Adrenal gland (tissue), 12 donors: ENCODE data around the gene KDSR. TPM values are rescaled to one million over a fixed set of nuclear protein-coding genes. Genes with fewer than 3 reads are reported as not detected.

Experiments used
- DNase-seq, 7 donors: peaks; one replicate each; pipeline ENCODE4 v3.0.0-alpha.2; 2019 to 2020
- H3K27ac ChIP-seq, 5 donors: fragments of 200-600 bp; sonication (generic) in 4 of 5; 1 replicate in 3 of 5; 2 replicates in 2 of 5; pipeline versions ENCODE4 v1.5.1 to v1.8.0; 2016 to 2020; ENCODE audit warnings: mild to moderate bottlenecking in 1 of 5
- H3K27me3 ChIP-seq: fragments of 200-600 bp; 2 replicates; pipeline ENCODE4 v1.8.0; 2021
- H3K36me3 ChIP-seq, 2 donors: fragments of 200-600 bp; replicated peaks in 1 of 2; 1 replicate in 1 of 2; 2 replicates in 1 of 2; pipeline versions ENCODE4 v1.5.1 to v1.8.0; 2018 to 2022
- H3K4me1 ChIP-seq, 2 donors: fragments of 200-600 bp; replicated peaks in 1 of 2; 1 replicate in 1 of 2; 2 replicates in 1 of 2; pipeline versions ENCODE4 v1.5.1 to v1.8.0; 2018 to 2021
- H3K4me3 ChIP-seq, 4 donors: fragments of 200-600 bp; sonication (generic) in 3 of 4; one replicate each; pipeline ENCODE4 v1.5.1; 2016 to 2018
- H3K9me3 ChIP-seq, 3 donors: fragments of 200-600 bp; sonication (generic) in 1 of 3; replicated peaks in 1 of 3; 1 replicate in 2 of 3; 2 replicates in 1 of 3; pipeline versions ENCODE4 v1.5.1 to v1.8.0; 2016 to 2021
- POLR2A ChIP-seq, 2 donors: fragments of 450-650 bp; IDR thresholded peaks; one replicate each; pipeline ENCODE4 v1.6.1; 2017; ENCODE audit warnings: antibody characterized with exemption in 2 of 2, mild to moderate bottlenecking in 2 of 2, moderate library complexity in 1 of 2
- WGBS, 4 donors: extraction: QIAGEN DNeasy Blood & Tissue Kit in 2 of 4; methylation state at CpG; one replicate each; pipeline versions ENCODE4 v1.1.5 to v1.1.7; 2013 to 2017; 5-methylcytosine and 5-hydroxymethylcytosine counted together
- intact Hi-C, 2 donors: fragments of 100-400 bp; cut with DNase I; formaldehyde crosslinking; loops; one replicate each; pipeline versions ENCODE4 v1.14.1 to v1.15.0; 2022 to 2023
- polyA plus RNA-seq, 3 donors: library from polyadenylated mRNA; stranded (reverse); fragments of 200-250 nt in 2 of 3; fragments of 350-450 nt in 1 of 3; fragmentation: Illumina TruSeq in 1 of 3; extraction: RNeasy Lipid Tissue Mini Kit (QIAGEN cat#74804) in 1 of 3; gene quantifications; one replicate each; pipeline ENCODE4 v1.2.3, GENCODE V29; 2013 to 2014
- total RNA-seq, 9 donors: library from RNA; depleted of rRNA in 4 of 9; stranded (reverse); fragments of >200 nt in 4 of 9; fragments of 120-200 nt in 1 of 9; fragmentation: NEBNext Ultra II Directional in 1 of 9; extraction: Animal tissue kit (Norgen Biotek cat#: 25700) in 1 of 9; gene quantifications; one replicate each; pipeline versions ENCODE4 v1.1.0 to v1.2.4, GENCODE V29; 2013 to 2023
- TF ChIP-seq, protein P1 (sequence below), 6 experiments: fragments of 450-650 bp in 4 of 6; fragments of 200-600 bp in 2 of 6; sonication (generic) in 1 of 6; IDR thresholded peaks; 1 replicate in 5 of 6; 2 replicates in 1 of 6; pipeline versions ENCODE4 v1.5.1 to v1.8.0; 2016 to 2021; ENCODE audit warnings: antibody characterized with exemption in 6 of 6, mild to moderate bottlenecking in 2 of 6, moderate library complexity in 1 of 6
- donor health status: healthy with polysubstance abuse.
- donor health status: Bipolar disorder and iron deficiency.
- donor health status: DM: yes; HTN: yes; CAD: no.
- donor health status: DM: no; HTN: no; CAD: no.
- donor health status: DM: no; HTN: no; CAD: no.
- donor health status: DM: yes; HTN: yes; CAD: no.

KDSR gene
- total and polyA plus RNA-seq, 12 donors, result 8.2 to 102 (median 50.4) TPM

DNA sequence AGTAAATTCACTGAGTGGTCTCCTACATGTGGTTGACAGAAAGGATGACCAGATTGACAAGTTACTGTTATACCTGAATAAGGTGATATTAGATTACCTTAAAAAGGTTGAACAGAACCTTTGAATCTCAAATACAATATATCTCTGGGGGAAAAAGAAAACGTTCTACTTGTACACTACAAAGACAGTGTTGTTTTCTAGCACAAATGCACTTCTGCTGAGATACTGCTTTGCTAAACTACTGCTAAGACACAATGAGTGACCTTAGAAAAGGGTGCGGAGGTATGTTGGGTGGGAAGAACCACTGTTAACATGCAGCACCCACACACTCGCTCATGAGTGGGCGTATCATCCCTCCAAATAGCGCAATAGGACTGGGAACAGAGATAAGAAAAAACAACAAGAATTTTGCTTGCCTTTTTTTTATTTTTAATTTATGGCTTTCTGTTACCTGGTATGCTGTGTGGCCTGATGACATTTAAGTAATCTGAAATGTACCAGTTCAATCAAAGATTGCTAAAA is 53.5 kb downstream of the KDSR start:
- intact Hi-C loops, result no loop called here
- Histone ChIP-seq H3K4me3 (no peak overlapping the region), H3K36me3 (no peaks in the 10 kb centered on the region), H3K27me3 (peaks cover 4% of the 10 kb centered on the region), H3K9me3 (no peaks in the 10 kb centered on the region), H3K27ac (no peak overlapping the region), H3K4me1 (no peaks in the 10 kb centered on the region)
- TF ChIP-seq, protein P1, sequence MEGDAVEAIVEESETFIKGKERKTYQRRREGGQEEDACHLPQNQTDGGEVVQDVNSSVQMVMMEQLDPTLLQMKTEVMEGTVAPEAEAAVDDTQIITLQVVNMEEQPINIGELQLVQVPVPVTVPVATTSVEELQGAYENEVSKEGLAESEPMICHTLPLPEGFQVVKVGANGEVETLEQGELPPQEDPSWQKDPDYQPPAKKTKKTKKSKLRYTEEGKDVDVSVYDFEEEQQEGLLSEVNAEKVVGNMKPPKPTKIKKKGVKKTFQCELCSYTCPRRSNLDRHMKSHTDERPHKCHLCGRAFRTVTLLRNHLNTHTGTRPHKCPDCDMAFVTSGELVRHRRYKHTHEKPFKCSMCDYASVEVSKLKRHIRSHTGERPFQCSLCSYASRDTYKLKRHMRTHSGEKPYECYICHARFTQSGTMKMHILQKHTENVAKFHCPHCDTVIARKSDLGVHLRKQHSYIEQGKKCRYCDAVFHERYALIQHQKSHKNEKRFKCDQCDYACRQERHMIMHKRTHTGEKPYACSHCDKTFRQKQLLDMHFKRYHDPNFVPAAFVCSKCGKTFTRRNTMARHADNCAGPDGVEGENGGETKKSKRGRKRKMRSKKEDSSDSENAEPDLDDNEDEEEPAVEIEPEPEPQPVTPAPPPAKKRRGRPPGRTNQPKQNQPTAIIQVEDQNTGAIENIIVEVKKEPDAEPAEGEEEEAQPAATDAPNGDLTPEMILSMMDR (IDR thresholded peaks at IDR 0.05), result no peak
- no peak for TF ChIP-seq POLR2A (IDR thresholded peaks at IDR 0.05)
- no peak for DNase-seq
- WGBS, 4 donors, result 67 to 80% (median 73%) methylated on average over 5 of the region's 5 CpGs

DNA sequence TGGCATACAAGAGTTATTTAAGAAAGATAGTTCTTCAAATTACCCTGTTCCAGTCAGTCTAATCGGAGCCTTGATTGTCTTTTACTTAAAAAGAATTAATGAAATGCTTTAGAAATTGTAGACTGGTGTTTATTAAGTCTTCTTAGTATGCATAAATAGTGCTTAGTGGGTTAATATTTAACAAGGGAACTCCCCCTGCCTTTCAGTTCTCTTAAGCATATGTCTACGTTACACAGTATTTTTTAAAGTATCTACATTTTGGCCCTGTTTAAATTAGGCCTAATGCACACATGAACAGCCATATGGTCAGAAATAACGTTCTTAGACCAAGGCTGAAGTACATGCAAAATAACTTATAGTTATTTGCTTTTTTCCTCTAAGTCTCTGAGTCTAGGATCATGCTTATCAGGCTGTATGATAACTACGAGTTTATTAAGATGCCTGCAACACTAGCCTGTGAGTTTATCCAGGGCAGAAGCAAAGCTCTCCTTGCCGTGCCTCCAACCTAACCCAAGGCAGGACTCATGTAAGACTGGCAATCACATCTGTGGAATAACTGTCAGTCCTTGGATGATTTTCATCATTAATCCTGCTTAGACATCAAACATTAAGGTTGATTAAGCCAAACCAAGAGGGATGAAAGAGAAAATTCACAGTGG is 54.1 kb downstream of the KDSR start:
- 76 to 81% (median 78%) methylated on average over 5 of the region's 5 CpGs for WGBS, 4 donors
- no peak for TF ChIP-seq POLR2A (IDR thresholded peaks at IDR 0.05)
- TF ChIP-seq, protein P1 (IDR thresholded peaks at IDR 0.05), result no peak
- H3K4me1 ChIP-seq, result peaks cover 0 to 1% of the 10 kb centered on the region in 2 donors
- no peaks in the 10 kb centered on the region for H3K36me3 ChIP-seq
- DNase-seq, result no peak
- no peak overlapping the region for H3K4me3 ChIP-seq
- H3K9me3 ChIP-seq, result no peaks in the 10 kb centered on the region
- intact Hi-C loops, result no loop called here
- no peaks in the 10 kb centered on the region for H3K27me3 ChIP-seq
- no peak overlapping the region for H3K27ac ChIP-seq

DNA sequence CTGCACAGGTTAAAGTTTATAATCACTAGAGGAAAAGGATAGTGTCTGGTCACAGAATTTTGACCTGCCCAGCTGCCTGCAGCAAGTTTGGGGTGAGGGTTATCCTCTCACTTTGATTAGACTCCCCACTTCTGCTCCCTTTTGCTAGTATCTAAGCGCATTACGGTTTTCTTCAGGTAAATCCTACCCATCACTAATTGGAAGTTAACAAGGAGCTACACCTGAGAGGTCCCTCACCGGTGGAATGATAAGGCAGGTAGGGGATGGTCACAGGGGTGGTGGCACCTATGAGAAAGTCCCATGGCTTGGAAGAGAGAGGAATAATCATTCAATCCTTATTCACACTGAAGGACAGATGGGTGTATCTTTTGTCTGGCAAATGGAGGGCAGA is 55.0 kb downstream of the KDSR start:
- Histone ChIP-seq H3K9me3 (no peaks in the 10 kb centered on the region), H3K27me3 (no peaks in the 10 kb centered on the region), H3K4me3 (no peak overlapping the region), H3K27ac (no peak overlapping the region), H3K4me1 (peaks cover 0 to 10% of the 10 kb centered on the region in 2 donors), H3K36me3 (no peaks in the 10 kb centered on the region)
- no peak for DNase-seq
- WGBS, 4 donors, result 92 to 100% (median 96%) methylated on average over 3 of the region's 3 CpGs
- intact Hi-C loops, result no loop called here
- TF ChIP-seq POLR2A (IDR thresholded peaks at IDR 0.05), result no peak
- TF ChIP-seq, protein P1 (IDR thresholded peaks at IDR 0.05), result no peak

GRCh38 chr18:63311118-63312018 is 55.6 kb downstream of the KDSR start:
- no peaks in the 10 kb centered on the region for H3K27me3 ChIP-seq
- H3K4me3 ChIP-seq, result no peak overlapping the region
- no peak for DNase-seq
- H3K9me3 ChIP-seq, result no peaks in the 10 kb centered on the region
- H3K4me1 ChIP-seq, result peaks cover 0 to 11% of the 10 kb centered on the region in 2 donors
- 76 to 84% (median 81%) methylated on average over 8 of the region's 8 CpGs for WGBS, 4 donors
- intact Hi-C loops, result no loop called here
- TF ChIP-seq POLR2A (IDR thresholded peaks at IDR 0.05), result no peak
- TF ChIP-seq, protein P1 (IDR thresholded peaks at IDR 0.05), result no peak
- no peak overlapping the region for H3K27ac ChIP-seq
- no peaks in the 10 kb centered on the region for H3K36me3 ChIP-seq
